Neural cell (in vitro differentiated cells): ENCODE results near the gene CRADD. TPM values are rescaled to one million over a fixed set of nuclear protein-coding genes. Genes with fewer than 3 reads are reported as not detected.

Source experiments
- H2AFZ ChIP-seq: fragments of 200-600, 300-800 bp; sonication (generic), shearing (Covaris generic); 2 replicates; pipeline ENCODE4 v1.6.0; 2014; ENCODE audit warnings: low read depth, mild to moderate bottlenecking, antibody characterized with exemption, low read length, moderate library complexity
- H3F3A ChIP-seq: fragments of 200-600 bp; shearing (Covaris generic); 2 replicates; pipeline ENCODE4 v1.6.1; 2016; ENCODE audit warnings: mild to moderate bottlenecking, moderate library complexity, mixed read lengths, antibody characterized with exemption, low read length; ENCODE audit not compliant: insufficient read depth, poor library complexity, severe bottlenecking
- H3K27ac ChIP-seq: fragments of 200-600, 300-800 bp; sonication (generic), shearing (Covaris generic); 2 replicates; pipeline ENCODE4 v1.5.1; 2014; ENCODE audit warnings: mild to moderate bottlenecking, low read length, moderate library complexity
- H3K27me3 ChIP-seq: fragments of 300-800, 200-600 bp; sonication (generic), shearing (Covaris generic); 2 replicates; pipeline ENCODE4 v1.6.0; 2014; ENCODE audit warnings: mild to moderate bottlenecking, low read depth, low read length, moderate library complexity; ENCODE audit not compliant: insufficient read depth
- H3K36me3 ChIP-seq: fragments of 300-800, 200-600 bp; sonication (generic), shearing (Covaris generic); 2 replicates; pipeline ENCODE4 v1.5.1; 2014; ENCODE audit warnings: mild to moderate bottlenecking, antibody characterized with exemption, low read length, moderate library complexity; ENCODE audit not compliant: insufficient read depth
- H3K4me2 ChIP-seq: fragments of 300-800, 200-600 bp; sonication (generic), shearing (Covaris generic); 2 replicates; pipeline ENCODE4 v1.6.0; 2014; ENCODE audit warnings: mild to moderate bottlenecking, low read length
- H3K4me3 ChIP-seq: fragments of 300-800, 200-600 bp; sonication (generic), shearing (Covaris generic); 2 replicates; pipeline ENCODE4 v1.5.1; 2014; ENCODE audit warnings: mild to moderate bottlenecking, low read length, moderate library complexity
- H3K79me2 ChIP-seq: fragments of 200-600 bp; shearing (Covaris generic); replicated peaks from 2 replicates; pipeline ENCODE4 v1.6.0; 2014; ENCODE audit warnings: mild to moderate bottlenecking, low read length, moderate library complexity; ENCODE audit not compliant: insufficient read depth
- H3K9ac ChIP-seq: fragments of 300-800, 200-600 bp; sonication (generic), shearing (Covaris generic); 2 replicates; pipeline ENCODE4 v1.6.1; 2016; ENCODE audit warnings: mild to moderate bottlenecking, low read length, mixed read lengths
- H3K9me2 ChIP-seq: fragments of 200-600 bp; shearing (Covaris generic); 2 replicates; pipeline ENCODE4 v1.6.1; 2016; ENCODE audit warnings: mild to moderate bottlenecking, low read length, mixed read lengths; ENCODE audit not compliant: insufficient read depth
- H3K9me3 ChIP-seq: fragments of 200-600, 300-800 bp; sonication (generic), shearing (Covaris generic); 2 replicates; pipeline ENCODE4 v1.6.1; 2016; ENCODE audit warnings: mild to moderate bottlenecking, mixed run types, low read length, moderate library complexity, mixed read lengths
- H4K20me1 ChIP-seq: fragments of 200-600 bp; shearing (Covaris generic); 2 replicates; pipeline ENCODE4 v1.6.1; 2016; ENCODE audit warnings: mild to moderate bottlenecking, mixed run types; ENCODE audit not compliant: insufficient read depth
- CTCF ChIP-seq: fragments of 450-650 bp; IDR thresholded peaks from 2 replicates; pipeline ENCODE4 v1.5.1; 2014; ENCODE audit warnings: antibody characterized with exemption, mild to moderate bottlenecking, moderate library complexity; ENCODE audit not compliant: poor library complexity, severe bottlenecking
- EP300 ChIP-seq: fragments of 450-650 bp; conservative IDR thresholded peaks from 2 replicates; pipeline ENCODE4 v1.6.1; 2014; ENCODE audit warnings: antibody characterized with exemption, mild to moderate bottlenecking, moderate library complexity; ENCODE audit not compliant: poor library complexity, severe bottlenecking
- EZH2 ChIP-seq: fragments of 200-600, 300-800 bp; shearing (Covaris generic), sonication (generic); IDR thresholded peaks from 2 replicates; pipeline ENCODE4 v1.6.1; 2014; ENCODE audit warnings: antibody characterized with exemption, low read length, borderline replicate concordance, mild to moderate bottlenecking; ENCODE audit not compliant: insufficient read depth, poor library complexity, severe bottlenecking
- MXI1 ChIP-seq: fragments of 450-650 bp; conservative IDR thresholded peaks from 2 replicates; pipeline ENCODE4 v1.6.1; 2014; ENCODE audit warnings: antibody characterized with exemption, mild to moderate bottlenecking; ENCODE audit not compliant: poor library complexity, severe bottlenecking
- POLR2AphosphoS5 ChIP-seq: IDR thresholded peaks from 2 replicates; pipeline ENCODE4 v1.6.1; 2012
- RAD21 ChIP-seq: fragments of 450-650 bp; conservative IDR thresholded peaks from 2 replicates; pipeline ENCODE4 v1.6.1; 2014; ENCODE audit warnings: antibody characterized with exemption, mild to moderate bottlenecking, moderate library complexity
- REST ChIP-seq: IDR thresholded peaks from 2 replicates; pipeline ENCODE4 v1.6.1; 2012; ENCODE audit warnings: borderline replicate concordance
- SMC3 ChIP-seq: fragments of 450-650 bp; conservative IDR thresholded peaks from 2 replicates; pipeline ENCODE4 v1.6.1; 2014; ENCODE audit warnings: antibody characterized with exemption, mild to moderate bottlenecking, moderate library complexity; ENCODE audit not compliant: poor library complexity
- TAF1 ChIP-seq: IDR thresholded peaks from 2 replicates; pipeline ENCODE4 v1.6.1; 2012; ENCODE audit warnings: low read depth
- polyA plus RNA-seq: library from polyadenylated mRNA; depleted of rRNA; stranded (reverse); fragments of >200 nt; gene quantifications from 2 replicates; pipeline ENCODE4 v1.2.3, GENCODE V29; 2014

The CRADD gene
- polyA plus RNA-seq, 1 donor from 2014 or later = 23.5 TPM

- Histone ChIP-seq H3K79me2 (no peaks in the 10 kb centered on the region), H3K27ac (no peak overlapping the region), H3K4me2 (no peak overlapping the region), H4K20me1 (no peaks in the 10 kb centered on the region), H3F3A (no peaks in the 10 kb centered on the region), H2AFZ (no peak overlapping the region), H3K4me3 (no peak overlapping the region), H3K9me2 (no peaks in the 10 kb centered on the region), H3K9me3 (peaks cover 5% of the 10 kb centered on the region), H3K27me3 (no peaks in the 10 kb centered on the region), H3K9ac (no peak overlapping the region), H3K36me3 (no peaks in the 10 kb centered on the region)
- TF ChIP-seq TAF1 (no peak), SMC3 (no peak), EZH2 (no peak), CTCF (no peak)
Measured at GRCh38 chr12:93723568-93723930, 46.4 kb downstream of the CRADD start.

DNA sequence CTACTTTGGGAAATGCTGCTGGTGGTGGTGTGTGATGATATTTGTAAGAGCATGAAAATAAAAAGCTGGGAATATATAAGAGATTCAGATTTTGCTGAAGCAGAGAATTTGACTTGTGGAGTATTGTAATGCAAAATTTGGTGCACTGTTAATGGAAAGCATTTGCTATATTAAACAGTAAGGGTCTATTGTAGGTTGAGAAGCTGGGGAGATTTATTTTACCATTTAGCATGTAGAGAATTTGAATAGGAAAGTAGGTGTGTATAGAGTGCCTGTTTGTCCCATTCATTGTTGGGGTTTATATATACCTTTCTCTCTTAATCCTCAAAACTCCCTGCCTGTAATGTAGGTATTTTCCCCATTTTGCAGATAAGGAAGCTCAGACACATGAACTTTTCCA lies 48.4 kb downstream of the CRADD start:
- H3K79me2 ChIP-seq = no peaks in the 10 kb centered on the region
- no peak overlapping the region for H2AFZ ChIP-seq
- H3K4me3 ChIP-seq = no peak overlapping the region
- H3K4me2 ChIP-seq = no peak overlapping the region
- H3K9me3 ChIP-seq = peaks cover 5% of the 10 kb centered on the region
- no peaks in the 10 kb centered on the region for H3K9me2 ChIP-seq
- no peaks in the 10 kb centered on the region for H3K36me3 ChIP-seq
- no peaks in the 10 kb centered on the region for H3K27me3 ChIP-seq
- no peaks in the 10 kb centered on the region for H4K20me1 ChIP-seq
- TF ChIP-seq EP300 = no peak
- TF ChIP-seq POLR2AphosphoS5 = no peak
- no peak for TF ChIP-seq TAF1
- TF ChIP-seq MXI1 = no peak
- no peak for TF ChIP-seq REST
- no peak for TF ChIP-seq CTCF
- no peak for TF ChIP-seq EZH2
- no peak for TF ChIP-seq RAD21
- no peak for TF ChIP-seq SMC3
- H3K9ac ChIP-seq = no peak overlapping the region
- no peaks in the 10 kb centered on the region for H3F3A ChIP-seq
- H3K27ac ChIP-seq = no peak overlapping the region
